ENCODE data around the gene DOCK2.

DNA sequence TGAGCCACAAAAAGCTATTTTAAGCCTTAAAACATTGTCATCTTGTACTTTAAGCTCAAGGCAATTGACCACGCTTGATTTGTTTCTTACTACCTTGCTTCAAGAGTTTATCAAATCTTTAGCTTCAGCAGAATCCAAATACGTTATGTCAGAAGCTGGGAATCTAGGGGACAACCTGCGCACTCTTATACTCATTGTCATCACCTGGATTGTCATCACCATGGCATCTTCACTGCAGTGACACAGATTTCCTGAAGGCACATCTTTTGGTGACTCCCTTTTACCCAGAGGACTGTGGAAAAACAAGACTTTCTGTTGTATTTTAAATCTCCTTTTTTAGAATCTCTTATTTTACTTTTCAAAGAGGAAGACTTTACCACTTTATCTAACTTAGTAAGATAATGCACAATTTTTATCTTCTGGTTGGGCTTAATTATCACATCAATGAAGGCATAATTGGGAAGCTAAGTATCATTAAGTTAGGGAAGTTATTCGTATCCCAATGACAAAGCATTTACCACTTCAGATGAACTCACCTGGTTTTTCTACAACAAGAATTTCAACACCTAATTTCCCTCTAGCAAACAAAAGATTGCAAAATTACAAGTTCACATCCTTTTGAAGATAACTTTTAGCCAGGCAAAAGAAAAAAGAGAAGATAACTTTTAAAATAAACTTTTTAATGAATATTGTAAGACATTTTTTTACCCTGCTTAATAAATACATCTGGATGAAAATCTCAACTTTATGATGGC is 162.0 kb downstream of the DOCK2 start:
- TF ChIP-seq, protein P1, sequence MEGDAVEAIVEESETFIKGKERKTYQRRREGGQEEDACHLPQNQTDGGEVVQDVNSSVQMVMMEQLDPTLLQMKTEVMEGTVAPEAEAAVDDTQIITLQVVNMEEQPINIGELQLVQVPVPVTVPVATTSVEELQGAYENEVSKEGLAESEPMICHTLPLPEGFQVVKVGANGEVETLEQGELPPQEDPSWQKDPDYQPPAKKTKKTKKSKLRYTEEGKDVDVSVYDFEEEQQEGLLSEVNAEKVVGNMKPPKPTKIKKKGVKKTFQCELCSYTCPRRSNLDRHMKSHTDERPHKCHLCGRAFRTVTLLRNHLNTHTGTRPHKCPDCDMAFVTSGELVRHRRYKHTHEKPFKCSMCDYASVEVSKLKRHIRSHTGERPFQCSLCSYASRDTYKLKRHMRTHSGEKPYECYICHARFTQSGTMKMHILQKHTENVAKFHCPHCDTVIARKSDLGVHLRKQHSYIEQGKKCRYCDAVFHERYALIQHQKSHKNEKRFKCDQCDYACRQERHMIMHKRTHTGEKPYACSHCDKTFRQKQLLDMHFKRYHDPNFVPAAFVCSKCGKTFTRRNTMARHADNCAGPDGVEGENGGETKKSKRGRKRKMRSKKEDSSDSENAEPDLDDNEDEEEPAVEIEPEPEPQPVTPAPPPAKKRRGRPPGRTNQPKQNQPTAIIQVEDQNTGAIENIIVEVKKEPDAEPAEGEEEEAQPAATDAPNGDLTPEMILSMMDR (optimal IDR thresholded peaks at IDR 0.05 in 1 of 3, IDR thresholded peaks at IDR 0.05 in 1 of 3, conservative IDR thresholded peaks at IDR 0.05 in 1 of 3; ENCODE audit: extremely low read depth in 1 of 3, insufficient read depth in 2 of 3, low read length in 3 of 3) = no peak
- TF ChIP-seq EZH2 (IDR thresholded peaks at IDR 0.05; ENCODE audit: low read length) = no peak

Measured in keratinocyte (primary cell).